HG02885 (cell line): ENCODE data around the gene CUX1.
"Not testable (repeated sequence)": the region's sequence is repeated elsewhere in the genome, so short reads cannot be mapped to it uniquely, and the experiment has no call there.

Source experiments
- ATAC-seq: cut with Tn5 transposase; IDR thresholded peaks from one replicate; pipeline ENCODE4 v1.9.1; 2021; ENCODE audit warnings: mild to moderate bottlenecking; ENCODE audit not compliant: unreplicated experiment, poor library complexity

Gene CUX1

GRCh38 chr7:102150266-102150665, 332.8 kb downstream of the CUX1 start:
- ATAC-seq: no peak

DNA sequence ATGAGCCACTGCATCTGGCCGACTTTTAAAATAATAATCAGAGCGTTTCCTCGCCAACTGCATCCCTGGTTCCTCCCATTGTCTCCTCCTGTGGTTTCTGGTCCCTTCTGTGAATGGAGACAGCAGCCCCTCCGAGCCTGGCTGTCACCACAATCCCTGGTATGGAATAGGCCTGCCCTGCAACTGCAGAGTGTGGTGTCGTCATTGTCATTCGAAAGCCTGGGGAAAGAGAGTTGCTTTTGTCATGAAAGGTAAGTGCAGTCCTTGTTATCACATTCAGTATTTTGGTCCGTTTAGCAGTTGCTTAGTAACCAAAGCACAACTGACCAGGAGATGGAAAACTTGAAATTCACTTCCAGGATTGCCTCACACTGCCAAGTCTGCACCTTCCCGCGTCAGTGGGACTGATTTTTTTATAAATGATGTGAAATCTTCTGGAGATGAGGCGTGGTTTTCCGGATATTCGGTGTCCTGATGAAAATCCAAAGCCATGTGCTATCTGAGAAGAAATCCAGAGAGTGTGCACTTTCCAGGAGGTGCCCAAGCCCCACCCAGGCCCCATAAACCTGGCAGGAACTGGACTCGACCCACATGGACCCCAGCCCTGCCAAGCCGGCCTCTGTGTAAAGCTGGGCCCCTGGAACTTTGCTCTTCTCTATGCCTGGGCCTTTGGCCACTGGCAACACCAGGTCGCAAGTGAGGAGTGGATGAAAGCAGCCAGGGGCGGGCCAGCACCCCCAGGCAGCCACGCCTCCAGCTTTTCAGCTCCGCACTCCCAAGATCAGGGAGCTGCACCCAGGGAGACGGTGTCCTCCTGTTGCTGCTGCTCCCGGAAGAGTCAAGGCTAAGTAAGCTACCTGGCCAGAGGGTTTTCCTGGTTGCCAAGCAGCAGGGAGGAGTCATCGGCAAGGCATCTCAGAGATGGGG, 335.5 kb downstream of the CUX1 start:
- ATAC-seq: no peak

DNA sequence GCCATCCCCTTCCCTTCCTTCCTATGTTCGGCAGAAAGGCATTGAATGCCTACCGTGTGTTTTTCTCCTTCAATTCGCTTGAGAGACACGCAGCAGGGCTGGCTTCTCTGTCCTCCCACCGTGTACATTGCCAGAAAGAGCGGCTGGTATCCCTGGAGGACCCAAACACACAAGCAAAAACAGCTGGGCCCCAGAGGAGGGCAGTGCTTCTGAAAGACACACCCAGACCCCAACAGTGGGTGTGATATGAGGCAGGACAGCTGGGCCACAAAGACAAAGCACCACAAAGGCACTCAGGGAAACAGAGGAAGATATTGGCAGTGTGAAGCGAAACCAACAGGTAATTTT, 336.1 kb downstream of the CUX1 start:
- ATAC-seq: no peak

DNA sequence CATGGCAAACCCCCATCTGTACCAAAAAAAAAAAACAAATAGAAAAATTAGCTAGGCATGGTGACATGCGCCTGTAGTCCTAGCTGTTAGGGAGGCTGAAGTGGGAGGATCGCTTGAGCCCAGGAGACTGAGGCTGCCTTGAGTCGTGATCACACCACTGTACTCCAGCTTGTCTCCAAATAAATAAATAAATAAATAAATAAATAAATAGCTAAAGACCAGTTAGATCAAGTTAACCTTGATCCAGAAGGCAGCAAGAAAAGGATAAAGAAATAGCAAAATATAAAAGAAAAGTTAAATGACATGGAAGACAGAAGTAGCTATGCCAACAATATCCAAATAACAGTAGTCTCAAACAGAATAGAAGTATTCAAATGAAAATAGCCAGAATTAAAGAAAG, 337.0 kb downstream of the CUX1 start:
- ATAC-seq: no peak

GRCh38 chr7:102155821-102156441, 338.5 kb downstream of the CUX1 start:
- no peak for ATAC-seq

DNA sequence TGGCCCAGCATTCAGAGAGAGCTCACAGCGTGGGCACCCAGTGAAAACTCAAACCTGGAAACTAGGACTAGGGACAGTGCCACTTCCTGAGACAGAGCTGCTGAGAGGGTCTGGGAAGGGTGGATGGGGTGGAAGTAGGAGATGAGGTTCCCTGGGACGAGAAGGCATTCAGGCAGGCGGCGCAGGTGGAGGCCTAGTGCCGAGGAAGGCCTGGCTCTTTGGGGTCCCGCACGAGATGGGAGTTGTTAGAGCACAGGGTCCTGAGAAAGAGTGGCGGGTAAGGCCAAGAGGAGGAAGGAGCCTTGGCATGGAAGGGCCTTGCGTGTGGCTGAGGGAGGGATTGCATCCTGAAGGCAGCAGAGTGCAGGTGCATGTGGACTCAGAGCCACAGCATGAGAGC, 339.4 kb downstream of the CUX1 start:
- no peak for ATAC-seq

DNA sequence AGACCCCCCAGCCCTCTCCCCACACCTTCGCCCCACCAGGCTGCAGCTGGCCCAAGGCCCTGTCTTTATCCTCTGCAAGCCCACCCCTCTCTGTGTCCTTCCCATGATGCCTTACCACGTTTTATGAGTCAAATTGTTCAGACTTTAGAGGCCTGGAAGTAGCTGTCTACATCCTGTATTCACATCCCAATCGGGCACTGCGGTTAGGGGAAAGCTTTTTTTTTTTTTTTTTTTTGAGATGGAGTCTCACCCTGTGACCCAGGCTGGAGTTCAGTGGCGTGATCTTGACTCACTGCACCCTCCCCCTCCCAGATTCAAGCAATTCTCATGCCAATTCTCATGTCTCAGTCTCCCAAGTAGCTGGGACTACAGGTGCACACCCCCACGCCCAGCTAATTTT, 347.7 kb downstream of the CUX1 start:
- no peak for ATAC-seq

GRCh38 chr7:102167254-102167653, 349.8 kb downstream of the CUX1 start:
- no peak for ATAC-seq

GRCh38 chr7:102169651-102170392, 352.4 kb downstream of the CUX1 start:
- no peak for ATAC-seq

DNA sequence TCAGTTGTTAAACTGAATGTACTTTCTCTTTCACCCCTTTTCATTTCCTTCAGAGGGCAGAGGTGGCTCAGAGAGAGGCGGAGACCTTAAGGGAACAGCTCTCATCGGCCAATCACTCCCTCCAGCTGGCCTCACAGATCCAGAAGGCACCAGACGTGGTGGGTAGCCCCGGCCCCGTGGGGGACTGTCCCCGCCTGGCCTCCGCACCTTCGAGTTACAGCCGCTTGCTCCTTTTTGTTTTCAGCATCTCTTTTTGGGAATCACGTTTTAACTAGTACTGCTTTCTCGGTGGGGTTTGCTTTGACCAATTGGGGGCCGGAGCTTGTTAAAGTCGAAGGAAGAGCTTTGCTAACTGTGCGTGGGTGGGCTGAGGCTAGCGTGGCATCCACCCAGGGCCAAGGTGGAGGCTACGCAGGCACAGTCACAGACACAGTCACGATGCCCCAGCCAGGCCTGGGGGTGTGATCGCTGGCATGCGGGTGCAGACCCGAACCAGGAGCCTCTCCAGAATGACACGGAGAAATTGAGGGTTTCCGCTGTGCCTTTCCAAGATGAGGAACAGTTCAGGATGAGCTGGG, 353.1 kb downstream of the CUX1 start:
- ATAC-seq: no peak

- ATAC-seq: no peak
Observed at GRCh38 chr7:102173669-102174068, 356.2 kb downstream of the CUX1 start.

DNA sequence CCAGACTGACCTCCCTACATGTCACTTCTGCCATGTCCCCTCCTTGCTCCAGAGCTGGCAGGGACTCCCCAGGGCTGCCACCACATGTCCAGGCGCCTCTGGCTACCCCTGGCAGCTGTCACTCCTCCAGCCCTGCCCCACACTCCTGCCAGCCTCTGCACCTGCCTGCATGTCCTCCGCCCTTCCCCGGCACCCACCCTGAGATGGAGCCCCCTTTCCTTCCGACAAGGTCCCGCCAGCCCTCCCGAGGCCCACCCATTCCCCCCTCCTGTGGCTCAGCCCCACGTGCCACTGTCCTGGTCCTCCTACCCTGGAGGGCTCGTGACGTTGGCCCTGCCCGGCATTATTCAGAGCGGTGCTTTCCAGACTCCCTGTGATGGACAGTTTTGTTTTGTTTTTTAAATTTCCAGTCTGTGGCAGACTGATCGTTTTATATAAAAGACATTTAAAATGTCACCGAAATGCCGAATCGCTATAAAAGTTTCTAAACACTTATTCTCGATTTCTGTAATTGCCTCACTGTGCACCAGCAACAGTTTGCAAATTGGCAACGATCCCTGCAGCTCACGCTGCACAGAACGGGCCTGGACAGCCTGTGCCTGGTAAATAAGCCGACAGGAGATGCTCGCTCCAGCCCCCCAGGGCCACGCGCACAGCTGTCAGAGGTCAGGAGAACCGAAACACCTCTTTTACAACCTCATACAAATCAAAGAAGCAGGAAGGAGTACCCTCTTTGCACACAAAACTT, 358.2 kb downstream of the CUX1 start:
- ATAC-seq: no peak

- ATAC-seq: no peak
Observed at GRCh38 chr7:102178410-102178809, 361.0 kb downstream of the CUX1 start.

GRCh38 chr7:102180727-102181126, 363.3 kb downstream of the CUX1 start:
- no peak for ATAC-seq

- no peak for ATAC-seq
Observed at GRCh38 chr7:102181517-102181916, 364.1 kb downstream of the CUX1 start.

- ATAC-seq: no peak
Observed at GRCh38 chr7:102182016-102182415, 364.6 kb downstream of the CUX1 start.

- not testable (repeated sequence) for ATAC-seq
Observed at GRCh38 chr7:102183848-102184247, 366.4 kb downstream of the CUX1 start.

- no peak for ATAC-seq
Observed at GRCh38 chr7:102184303-102184702, 366.9 kb downstream of the CUX1 start.

DNA sequence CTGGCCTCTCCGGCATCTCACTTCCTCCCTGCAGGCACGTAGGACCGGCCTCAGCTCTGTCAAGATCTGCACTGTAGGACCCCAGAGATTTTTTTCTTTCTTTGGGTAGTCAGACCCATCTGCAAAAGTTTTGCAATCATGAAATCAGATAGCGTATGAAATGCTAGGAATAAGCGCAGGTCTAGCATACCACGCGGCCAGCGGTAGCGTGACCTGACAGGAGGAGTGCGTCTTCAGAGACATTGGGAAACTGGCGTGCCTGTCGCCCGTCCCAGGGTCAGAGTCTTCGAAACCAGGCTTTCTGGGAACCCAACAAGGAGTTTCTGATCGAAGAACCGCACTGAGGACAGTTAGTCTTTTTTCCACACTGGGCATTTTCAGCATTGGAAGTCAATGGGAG, 368.4 kb downstream of the CUX1 start:
- no peak for ATAC-seq

- no peak for ATAC-seq
Observed at GRCh38 chr7:102186306-102186705, 368.9 kb downstream of the CUX1 start.
